HG02763 (cell line): ENCODE measurements around the gene NEURL1B.
"Not testable (repeated sequence)": the region's sequence is repeated elsewhere in the genome, so short reads cannot be mapped to it uniquely, and the experiment has no call there.

ENCODE experiments used
- ATAC-seq: cut with Tn5 transposase; IDR thresholded peaks from one replicate; pipeline ENCODE4 v1.9.1; 2021; ENCODE audit warnings: mild to moderate bottlenecking, moderate library complexity; ENCODE audit not compliant: unreplicated experiment

NEURL1B gene

GRCh38 chr5:172640822-172641358, at the start of gene NEURL1B:
Gene NEURL1B (plus strand): TSS chr5:172641263. CDS start chr5:172641407, 144 bp downstream.
- ATAC-seq: no peak

- ATAC-seq: no peak
Observed at GRCh38 chr5:172591636-172592035, 49.4 kb upstream of the NEURL1B start.

GRCh38 chr5:172592881-172593280, 48.2 kb upstream of the NEURL1B start:
- no peak for ATAC-seq

- ATAC-seq: no peak
Observed at GRCh38 chr5:172593306-172593705, 47.8 kb upstream of the NEURL1B start.

- no peak for ATAC-seq
Observed at GRCh38 chr5:172593721-172594235, 47.3 kb upstream of the NEURL1B start.

- ATAC-seq: no peak
Observed at GRCh38 chr5:172594431-172594830, 46.6 kb upstream of the NEURL1B start.

- ATAC-seq: no peak
Observed at GRCh38 chr5:172594867-172595466, 46.1 kb upstream of the NEURL1B start.

- no peak for ATAC-seq
Observed at GRCh38 chr5:172595596-172596455, 45.2 kb upstream of the NEURL1B start.

- no peak for ATAC-seq
Observed at GRCh38 chr5:172596638-172597231, 44.3 kb upstream of the NEURL1B start.

GRCh38 chr5:172597755-172598155, 43.3 kb upstream of the NEURL1B start:
- no peak for ATAC-seq

GRCh38 chr5:172598251-172599203, 42.5 kb upstream of the NEURL1B start:
- ATAC-seq: no peak

- no peak for ATAC-seq
Observed at GRCh38 chr5:172599204-172599567, 41.9 kb upstream of the NEURL1B start.

- no peak for ATAC-seq
Observed at GRCh38 chr5:172600571-172600970, 40.5 kb upstream of the NEURL1B start.

GRCh38 chr5:172601576-172601975, 39.5 kb upstream of the NEURL1B start:
- not testable (repeated sequence) for ATAC-seq

GRCh38 chr5:172602783-172603231, 38.3 kb upstream of the NEURL1B start:
- no peak for ATAC-seq

GRCh38 chr5:172603251-172603806, 37.7 kb upstream of the NEURL1B start:
- no peak for ATAC-seq

- no peak for ATAC-seq
Observed at GRCh38 chr5:172605466-172605865, 35.6 kb upstream of the NEURL1B start.

- ATAC-seq: no peak
Observed at GRCh38 chr5:172606156-172606785, 34.8 kb upstream of the NEURL1B start.

- no peak for ATAC-seq
Observed at GRCh38 chr5:172607213-172607793, 33.8 kb upstream of the NEURL1B start.
